ENCODE results near the gene PBX4.

Gene PBX4

DNA sequence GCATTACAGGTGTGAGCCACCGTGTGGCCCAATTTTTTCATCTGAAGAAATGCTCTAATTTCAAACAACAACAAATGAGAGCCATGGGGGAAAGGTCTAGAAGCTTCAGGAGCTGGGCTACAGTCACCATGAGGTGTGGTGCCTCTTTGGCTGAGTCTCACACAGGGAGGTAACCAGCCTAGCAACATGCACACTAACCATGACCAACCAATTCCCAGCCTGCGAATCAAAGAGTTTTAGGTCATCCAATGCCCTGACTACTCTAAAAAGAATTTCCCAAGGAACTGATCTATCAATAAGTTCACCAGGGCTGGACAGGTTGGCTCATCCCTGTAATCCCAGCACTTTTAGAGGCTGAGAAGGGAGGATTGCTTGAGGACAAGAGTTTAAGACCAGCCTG, 29.9 kb downstream of the PBX4 start:
- DNase-seq (ENCODE audit: low read depth in 2 of 2) = no peak

DNA sequence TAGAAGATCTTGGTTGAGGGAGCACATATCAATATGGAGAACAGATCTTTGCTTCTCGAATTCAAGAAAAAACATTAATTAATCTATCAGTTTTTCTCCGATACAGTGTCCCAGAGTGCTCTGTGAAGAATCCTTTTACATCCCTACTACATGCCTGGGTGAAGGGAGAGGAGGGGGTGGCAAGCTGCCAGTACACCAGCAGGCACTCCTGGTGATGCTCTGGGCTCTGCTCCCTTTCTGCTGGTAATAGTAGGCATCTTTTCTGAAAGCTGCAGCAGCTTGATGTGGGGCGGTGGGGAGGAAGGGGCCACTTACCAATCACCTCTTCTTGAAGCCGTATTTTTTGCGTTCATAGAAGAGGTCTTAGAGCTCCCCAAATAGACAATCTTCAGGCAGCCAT, 30.7 kb downstream of the PBX4 start:
- DNase-seq (ENCODE audit: low read depth in 2 of 2) = no peak

DNA sequence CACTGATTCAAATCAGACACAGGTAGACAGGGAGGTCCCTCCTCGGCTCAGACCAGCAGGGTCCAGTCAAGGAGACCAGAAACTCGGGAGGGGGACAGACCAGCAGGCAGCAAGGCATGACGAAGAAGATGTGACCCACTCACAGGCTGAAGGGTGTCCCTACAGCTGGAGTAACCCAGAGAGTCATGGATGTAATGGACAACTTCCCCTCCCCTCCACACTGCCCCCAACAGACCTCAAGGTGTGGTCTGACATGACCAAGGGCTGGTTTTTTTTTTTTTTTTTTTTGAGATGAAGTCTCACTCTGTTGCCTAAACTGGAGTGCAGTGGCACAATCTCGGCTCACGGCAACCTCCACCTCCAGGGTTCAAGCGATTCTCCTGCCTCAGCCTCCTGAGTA, 34.1 kb downstream of the PBX4 start:
- no peak for DNase-seq (ENCODE audit: low read depth in 2 of 2)

DNA sequence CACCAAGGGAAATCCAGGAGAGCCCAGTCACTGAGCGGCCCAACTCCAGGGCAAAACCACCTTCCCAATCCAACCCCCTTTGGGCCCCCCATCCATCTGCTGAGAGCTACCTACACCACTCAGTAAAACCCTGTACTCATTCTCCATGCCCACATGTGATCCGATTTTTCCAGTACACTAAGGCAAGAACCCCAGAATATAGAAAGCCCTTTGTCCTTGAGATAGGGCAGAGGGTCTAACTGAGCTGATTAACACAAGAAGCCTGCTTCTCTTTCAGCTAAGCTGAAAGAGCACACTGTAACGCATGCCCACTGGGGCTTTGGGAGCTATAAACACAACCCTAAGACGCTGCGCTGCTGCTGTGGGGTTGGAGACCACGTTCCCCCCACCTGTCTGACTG, 36.0 kb downstream of the PBX4 start:
- no peak for DNase-seq (ENCODE audit: low read depth in 2 of 2)

DNA sequence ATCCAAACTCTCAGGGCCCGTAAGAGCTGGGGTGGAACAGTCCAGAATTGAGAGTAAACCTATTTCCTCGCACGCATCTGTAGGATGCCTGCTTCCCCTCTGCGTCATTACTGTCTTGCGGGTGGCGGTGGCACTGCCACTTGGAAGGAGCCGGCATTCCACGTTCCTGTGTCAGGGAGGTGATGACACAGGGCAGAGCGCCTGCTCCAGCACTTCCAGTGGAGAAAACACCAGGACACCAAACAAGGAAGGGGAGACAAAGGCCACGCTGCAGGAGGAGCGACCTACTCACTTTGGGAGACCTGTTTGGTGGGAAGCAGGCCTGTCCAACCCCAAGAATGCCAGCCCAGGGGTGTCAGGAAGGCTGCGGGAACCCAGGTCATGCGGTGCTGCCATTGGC, 37.1 kb downstream of the PBX4 start:
- no peak for DNase-seq (ENCODE audit: low read depth in 2 of 2)

DNA sequence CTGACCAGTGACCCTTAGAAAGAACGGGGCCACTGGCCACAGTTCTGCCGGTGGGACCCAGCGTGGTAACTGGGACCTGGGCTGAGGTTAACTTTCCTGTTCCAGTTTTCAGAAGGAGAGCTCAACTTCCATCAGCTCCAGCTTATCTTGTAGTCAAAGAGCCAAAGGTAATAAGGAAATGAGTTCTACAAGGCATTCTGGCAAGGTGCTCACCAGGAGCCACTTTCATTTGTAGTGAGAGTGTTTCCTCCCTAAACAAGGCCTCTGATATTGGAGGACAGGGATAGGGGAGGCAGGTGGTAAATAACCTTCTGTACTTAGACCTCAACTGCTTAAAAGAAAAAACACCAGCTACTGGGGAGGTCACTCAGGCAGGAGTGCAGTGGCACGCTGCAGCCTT, 38.1 kb downstream of the PBX4 start:
- no peak for DNase-seq (ENCODE audit: low read depth in 2 of 2)

DNA sequence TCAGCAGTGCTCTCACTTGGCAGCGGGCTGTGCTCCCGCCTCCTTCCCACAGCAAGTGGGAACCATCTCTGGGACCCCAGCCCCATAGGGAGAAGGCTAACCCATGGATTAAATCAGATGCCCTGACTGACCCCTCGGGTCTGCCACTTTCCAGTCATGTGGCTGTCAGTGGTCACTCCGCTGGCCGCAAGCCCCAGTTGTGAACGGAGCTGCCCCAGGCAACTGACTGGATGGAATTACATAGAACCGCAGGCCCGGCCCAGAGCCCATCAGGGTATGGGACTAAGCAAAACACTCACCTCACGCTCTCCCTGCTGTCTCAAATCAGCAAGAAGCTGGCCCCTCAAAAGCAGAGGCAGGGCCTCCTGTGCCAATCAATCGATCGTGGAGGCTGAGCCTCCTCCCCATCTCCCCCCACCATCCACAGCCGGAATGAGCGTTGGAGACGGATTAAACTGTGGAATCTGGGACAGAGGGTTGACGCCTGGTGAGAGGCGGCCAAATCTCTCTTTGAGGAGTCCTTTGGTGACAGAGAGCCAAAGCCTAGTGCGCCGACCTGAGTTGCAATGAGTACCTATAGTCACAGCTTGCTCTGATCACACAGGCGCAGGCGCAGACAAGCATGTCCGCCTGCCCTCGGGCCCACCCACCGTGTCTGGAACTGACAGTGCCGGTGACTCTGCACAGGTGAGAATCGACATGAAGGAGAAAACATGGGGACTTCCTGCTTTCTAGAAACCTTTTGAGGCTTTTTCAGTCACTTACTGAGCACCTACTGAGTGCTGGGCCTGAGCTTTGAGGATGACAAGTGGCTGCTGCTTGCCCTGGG, 38.7 kb downstream of the PBX4 start:
- no peak for DNase-seq (ENCODE audit: low read depth in 2 of 2)

DNA sequence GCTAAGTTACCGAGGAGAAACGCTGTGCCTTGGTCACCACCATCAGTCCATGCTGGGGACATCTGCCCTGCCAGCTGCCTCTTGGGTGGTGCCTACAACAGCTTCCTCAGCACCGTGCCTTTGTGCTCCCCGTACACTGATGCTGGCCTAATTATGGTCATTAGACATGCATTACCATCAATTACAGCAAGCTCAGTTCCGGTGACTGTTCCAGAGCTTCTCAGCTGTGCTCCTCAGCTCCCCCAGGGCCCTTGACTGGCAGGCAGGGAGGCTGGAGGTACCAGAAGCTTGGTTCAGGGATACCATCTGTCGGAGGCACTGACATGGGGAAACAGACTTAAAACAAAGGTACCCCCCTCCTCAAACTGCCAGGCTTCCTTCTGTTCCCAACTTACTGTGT, 40.2 kb downstream of the PBX4 start:
- DNase-seq (ENCODE audit: low read depth in 2 of 2) = no peak

DNA sequence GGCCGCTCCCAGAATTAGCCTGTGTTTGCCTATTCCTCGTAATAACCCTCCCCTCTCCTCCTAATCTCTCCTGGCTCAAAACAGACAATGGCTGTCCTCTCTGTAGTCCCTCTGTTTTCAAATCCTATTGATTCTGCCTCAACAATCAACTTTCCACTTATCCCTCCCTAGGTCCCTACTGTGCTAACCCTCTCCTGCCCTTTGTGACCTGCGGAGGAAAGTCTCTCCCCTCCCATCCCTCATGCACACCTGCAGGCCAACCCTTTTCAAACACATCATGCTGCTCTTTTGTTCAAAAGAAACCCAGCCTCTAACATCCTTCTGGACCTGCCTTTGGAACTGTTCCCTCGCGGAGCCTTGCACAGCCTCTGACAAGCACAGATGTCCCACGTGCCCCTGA, 43.1 kb downstream of the PBX4 start:
- DNase-seq (ENCODE audit: low read depth in 2 of 2) = no peak

DNA sequence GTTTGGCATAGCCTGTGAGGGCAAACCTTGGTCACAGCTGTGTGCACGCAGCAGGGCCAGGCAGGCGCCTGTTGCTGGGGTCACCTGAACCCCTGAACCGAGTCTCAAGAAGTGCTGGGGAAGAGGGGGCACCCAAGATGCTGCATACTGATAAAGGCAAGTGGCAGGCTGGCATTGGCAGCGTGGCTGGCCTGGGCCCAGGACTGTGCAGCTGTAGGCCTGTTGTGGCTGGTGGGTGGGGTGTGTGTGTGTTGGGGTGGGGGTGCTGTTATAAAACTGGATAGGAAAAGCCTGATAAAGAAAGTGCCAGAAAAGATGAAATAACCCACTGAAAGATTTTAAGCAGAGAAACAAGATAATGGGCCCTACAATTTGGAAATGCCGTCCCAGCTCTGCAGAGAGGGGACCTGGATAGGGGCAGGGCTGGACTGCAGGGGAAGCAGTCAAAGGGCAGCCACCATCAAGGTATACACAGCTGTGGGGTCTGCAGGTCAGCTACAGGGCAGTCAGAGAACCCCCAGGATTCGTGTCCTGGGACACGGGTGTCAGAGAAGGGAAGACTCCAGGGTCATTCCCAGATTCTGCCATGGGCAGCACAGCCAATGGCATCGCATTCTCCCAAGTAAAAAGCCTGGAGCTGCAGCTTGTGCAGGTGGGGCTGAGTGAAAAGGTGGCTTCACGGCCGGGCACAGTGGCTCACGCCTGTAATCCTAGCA, 47.3 kb downstream of the PBX4 start:
- DNase-seq (ENCODE audit: low read depth in 2 of 2) = no peak

DNA sequence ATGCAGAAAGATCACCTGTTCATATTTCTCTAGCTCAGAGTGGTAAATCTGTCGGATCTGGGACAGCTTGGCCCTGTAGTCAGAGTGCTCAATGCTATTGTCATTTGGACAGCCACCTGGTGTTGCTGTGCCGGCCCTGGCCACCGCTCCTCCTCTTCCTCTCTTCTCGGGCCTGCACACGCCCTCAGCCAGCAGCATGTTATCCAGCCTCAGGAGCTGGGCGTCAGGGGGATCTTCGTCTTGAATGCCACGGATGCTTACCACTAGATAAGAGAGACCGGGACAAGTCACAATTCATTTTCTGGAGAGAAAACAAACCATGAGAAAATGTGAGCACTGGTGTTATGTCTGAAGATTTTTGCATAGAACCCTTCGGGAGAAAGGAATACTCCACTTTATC, 47.9 kb downstream of the PBX4 start:
- DNase-seq (ENCODE audit: low read depth in 2 of 2) = no peak

DNA sequence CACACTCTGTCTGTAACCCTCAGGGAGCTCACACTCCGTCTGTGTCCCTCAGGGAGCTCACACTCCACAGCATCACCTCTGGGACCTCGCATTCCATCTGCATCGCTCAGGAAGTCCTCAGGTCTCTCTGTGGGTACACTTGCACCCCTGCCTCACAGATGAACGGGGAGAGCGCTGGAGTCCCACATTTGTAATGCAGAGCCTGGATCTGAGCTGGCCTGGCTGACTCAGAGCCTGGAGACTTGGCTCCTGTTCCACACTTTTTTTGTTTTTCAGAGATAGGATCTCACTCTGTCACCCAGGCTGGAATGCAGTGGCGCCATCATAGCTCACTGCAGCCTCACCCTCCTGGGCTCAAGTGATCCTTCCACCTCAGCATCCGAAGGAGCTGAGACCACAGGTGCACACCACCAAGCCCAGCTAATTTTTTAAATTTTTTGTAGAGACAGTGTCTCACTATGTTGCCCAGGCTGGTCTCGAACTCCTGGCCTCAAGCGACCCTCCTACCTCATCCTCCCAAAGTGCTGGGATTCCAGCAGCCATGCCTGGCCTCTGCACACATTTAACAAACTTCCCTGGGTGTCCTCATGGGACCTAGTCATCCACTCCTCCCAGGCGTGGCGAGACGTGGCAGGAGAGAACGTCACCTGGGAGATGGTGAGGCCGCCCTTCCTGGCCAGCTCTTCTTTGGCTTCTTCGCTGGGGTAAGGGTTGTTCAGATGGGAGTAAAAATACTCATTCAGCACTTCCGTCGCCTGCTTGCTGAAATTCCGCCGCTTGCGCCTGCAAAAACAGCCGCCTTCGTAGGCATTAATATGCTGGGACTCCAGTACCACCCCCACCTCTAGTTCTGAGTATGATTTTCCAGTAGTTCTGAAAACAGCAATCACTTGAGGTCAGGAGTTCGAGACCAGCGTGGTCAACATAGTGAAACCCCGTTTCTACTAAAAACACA, 49.4 kb downstream of the PBX4 start:
- no peak for DNase-seq (ENCODE audit: low read depth in 2 of 2)

DNA sequence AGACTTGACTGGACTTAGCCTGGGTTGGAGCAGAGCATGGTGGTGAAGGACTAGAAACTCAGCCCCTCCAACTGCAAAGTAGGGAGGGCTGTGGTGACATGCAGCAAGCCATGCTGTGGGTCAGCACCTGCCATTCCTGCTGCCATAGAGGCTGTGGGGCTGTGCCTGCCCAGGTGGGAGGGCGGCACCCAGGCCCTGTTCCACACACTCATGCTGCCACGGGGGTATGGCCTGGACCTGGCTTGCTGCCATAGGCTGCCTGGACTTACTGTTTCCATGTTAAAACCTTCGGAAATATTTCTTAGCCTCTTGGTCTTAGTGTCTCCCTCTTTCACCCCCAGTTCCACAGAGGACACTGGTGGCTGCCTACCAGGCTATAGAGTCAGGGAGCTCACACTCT, 51.1 kb downstream of the PBX4 start:
- no peak for DNase-seq (ENCODE audit: low read depth in 2 of 2)

DNA sequence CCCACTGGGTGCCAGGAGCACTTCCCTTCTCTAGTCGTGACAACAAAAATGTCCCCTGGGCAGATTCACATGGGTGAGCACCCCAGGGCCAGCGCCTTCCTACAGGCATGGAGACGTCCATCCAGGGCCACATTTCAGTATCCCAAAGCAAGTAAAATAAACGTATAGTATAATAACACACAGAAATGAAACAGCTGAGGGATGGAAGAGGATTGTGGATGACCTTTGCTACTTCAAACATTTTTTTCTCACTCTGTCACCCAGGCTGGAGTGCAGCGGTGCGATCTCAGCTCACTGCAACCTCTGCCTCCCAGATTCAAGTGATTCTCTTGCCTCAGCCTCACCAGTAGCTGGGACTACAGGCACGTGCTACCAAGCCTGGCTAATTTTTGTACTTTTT, 52.2 kb downstream of the PBX4 start:
- DNase-seq (ENCODE audit: low read depth in 2 of 2) = no peak

DNA sequence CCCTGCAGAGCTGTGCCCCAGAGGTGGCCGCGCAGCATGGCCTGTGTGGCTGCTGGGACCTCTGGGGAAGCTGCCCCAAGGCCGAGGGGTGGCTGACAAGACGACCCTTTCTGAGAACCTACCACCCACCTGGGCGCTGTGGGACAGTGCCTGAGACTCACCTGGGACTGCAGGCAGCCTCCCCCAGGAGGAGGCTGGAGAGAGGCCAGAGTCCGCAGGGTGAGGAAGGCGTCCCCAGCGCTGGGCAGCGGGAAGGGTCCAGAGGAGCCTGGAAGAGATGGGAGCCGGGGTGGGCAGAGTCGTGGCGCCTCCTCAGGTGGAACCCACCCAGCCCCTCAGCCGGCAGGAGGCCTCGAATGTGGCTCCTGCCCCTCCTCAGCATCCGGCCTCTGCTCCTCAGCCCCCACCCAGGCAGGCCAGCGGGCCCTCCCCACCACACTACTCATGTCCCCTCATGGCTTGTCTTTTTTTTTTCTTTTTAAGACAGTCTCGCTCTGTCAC, 55.1 kb downstream of the PBX4 start:
- DNase-seq (ENCODE audit: low read depth in 2 of 2) = no peak

DNA sequence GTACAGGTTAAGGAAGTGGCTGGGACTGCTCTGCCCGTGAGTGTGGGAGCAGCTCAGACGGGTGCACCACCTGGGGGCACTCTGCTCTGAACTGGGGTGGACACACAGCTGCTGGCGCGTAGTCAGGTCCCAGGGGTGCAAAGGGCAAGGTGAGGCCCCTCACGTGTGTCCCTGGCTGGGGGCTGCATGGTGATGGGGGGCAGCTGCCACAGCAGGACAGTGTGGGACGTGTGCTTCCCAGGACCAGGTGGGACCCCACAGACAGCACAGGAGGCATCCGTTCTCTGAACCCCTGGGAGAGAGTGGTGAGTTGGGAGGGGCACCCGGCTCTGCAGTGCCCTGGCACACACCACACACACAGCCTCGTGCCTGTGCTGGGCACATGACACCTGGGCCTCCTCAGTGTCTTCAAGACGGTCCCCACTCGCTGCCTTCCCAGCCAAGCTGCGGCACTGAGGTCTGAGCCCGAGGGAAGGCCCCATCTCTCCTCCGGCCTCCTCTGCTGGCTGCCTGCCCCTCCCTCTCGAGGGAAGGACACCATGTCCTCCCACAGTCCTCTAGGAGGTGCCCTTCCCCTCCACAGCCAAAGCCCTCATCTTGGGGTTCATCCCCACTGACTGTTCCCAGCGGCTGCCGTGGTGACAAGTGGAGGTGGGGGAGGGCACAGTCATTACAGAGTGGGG, 55.7 kb downstream of the PBX4 start:
- no peak for DNase-seq (ENCODE audit: low read depth in 2 of 2)

DNA sequence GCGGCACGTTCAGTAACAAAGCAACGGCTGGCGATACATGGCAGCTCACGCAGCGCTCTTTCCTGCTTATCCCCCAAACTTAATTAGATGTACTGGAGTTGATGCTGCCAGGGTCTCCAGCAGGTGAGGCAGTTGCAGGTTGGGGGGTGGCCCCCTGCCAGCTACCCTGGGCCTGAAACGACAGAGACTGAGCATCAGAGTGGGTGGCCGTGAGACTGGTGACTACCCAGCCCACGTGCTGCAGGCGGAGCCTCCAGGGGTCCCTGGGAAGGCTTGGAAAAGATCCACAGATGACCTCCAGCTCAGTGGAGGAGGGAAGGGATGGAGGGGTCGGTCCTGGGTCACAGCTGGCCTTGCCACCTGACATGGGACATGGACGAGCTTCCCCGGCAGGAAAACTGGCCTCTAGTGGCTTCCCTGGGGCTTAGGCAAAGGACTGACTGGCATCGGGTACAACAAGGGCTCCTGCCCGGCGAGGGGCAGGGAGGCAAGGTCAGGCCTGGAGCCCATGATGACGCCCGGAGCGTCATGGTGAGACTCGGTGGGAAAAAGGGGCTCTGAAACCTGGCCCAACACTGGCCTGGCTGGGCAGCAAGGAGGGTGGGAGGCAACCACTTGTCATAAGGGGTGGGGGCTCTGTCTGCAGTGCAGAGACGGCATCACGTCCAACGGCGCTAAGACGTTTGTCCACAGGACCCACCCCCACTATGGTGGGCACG, 56.4 kb downstream of the PBX4 start:
- no peak for DNase-seq (ENCODE audit: low read depth in 2 of 2)

DNA sequence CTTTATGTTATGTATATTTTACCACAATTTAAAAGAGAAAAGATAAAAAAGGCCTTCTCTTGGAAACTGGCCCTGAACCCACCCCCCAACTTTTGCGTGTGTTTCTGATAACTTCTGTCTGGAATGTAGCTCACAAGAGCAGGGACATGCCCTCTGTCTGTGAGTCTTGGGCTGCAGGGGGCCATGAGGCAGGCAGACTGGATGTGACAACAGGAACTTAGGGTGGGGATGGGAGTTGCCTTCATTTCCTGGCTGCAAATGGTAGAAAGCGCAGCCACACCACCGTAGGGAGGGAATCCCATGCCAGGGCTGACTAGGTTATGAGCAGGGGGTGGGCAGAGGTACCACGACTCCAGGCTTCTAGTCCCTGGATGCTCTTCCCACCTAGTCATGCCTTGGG, 58.6 kb downstream of the PBX4 start:
- DNase-seq (ENCODE audit: low read depth in 2 of 2) = no peak

DNA sequence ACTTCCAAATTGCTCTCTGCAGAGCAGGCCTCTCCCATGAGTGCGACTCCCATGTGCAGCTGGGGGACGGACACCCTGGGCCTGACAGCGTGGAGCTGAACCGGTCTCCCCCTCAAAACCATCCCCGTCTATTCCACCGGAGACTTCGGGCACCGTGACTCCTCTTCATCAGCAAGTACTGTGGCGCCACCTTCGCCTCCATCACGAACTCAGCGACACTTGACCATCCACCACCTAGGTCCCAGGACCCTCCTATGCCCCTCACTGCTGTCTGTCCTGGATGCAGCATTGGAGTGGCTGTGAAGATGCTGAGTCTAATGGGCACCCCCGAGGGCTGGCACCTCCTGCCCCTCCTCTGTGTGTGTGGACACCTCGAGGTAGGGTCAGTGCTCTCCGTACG, 59.9 kb downstream of the PBX4 start:
- DNase-seq (ENCODE audit: low read depth in 2 of 2) = no peak

DNA sequence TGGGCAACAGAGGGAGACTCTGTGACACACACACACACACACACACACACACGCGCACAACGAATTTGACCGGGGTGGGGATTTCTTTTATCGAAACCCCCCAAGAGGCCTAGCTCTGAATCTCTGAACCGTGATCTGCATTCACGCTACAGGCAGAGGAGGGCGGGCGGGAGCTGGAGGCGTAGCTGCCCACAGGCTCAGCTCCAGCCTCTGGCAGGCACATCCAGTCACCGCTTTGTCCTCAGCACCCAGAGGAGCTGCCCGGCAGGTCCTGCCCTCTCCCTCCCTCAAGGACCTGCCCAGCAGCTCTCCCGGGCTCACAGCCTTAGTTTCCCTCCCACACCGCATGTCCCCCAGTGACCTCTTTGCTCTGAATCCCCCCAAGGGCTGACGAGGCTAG, 60.4 kb downstream of the PBX4 start:
- DNase-seq (ENCODE audit: low read depth in 2 of 2) = no peak

All from fibroblast of skin of left quadriceps (primary cell).